ENCODE results near the gene FRA10AC1.

The FRA10AC1 gene

GRCh38 chr10:93656155-93656554, 46.2 kb downstream of the FRA10AC1 start:
- TF ChIP-seq, protein P1, sequence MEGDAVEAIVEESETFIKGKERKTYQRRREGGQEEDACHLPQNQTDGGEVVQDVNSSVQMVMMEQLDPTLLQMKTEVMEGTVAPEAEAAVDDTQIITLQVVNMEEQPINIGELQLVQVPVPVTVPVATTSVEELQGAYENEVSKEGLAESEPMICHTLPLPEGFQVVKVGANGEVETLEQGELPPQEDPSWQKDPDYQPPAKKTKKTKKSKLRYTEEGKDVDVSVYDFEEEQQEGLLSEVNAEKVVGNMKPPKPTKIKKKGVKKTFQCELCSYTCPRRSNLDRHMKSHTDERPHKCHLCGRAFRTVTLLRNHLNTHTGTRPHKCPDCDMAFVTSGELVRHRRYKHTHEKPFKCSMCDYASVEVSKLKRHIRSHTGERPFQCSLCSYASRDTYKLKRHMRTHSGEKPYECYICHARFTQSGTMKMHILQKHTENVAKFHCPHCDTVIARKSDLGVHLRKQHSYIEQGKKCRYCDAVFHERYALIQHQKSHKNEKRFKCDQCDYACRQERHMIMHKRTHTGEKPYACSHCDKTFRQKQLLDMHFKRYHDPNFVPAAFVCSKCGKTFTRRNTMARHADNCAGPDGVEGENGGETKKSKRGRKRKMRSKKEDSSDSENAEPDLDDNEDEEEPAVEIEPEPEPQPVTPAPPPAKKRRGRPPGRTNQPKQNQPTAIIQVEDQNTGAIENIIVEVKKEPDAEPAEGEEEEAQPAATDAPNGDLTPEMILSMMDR (IDR thresholded peaks at IDR 0.05; ENCODE audit: control insufficient read depth, extremely low read depth, insufficient read depth) = no peak
- H3K4me3 ChIP-seq (ENCODE audit: low read depth, low read length) = no peak overlapping the region
- no peak for DNase-seq (ENCODE audit: low read depth)

DNA sequence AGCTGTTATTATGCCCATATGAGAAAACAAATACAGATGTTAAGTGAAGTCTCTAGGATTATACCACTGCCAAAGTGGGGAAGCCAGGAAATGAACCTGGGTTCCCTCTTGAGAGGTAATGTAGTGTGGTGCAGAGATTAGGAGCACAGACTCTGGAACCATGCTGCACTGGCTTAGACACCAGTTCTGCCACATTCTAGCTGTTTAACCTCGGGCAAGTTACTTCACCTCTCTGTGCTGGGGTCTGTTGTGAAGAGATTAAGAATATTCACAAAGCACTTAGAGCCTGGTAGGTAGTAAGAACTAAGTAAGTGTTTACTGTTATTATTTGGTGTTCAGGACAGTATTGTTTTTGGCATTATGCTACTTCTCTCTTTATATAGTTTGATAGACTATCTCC, 48.2 kb downstream of the FRA10AC1 start:
- H3K4me3 ChIP-seq (ENCODE audit: low read depth, low read length) = no peak overlapping the region
- no peak for DNase-seq (ENCODE audit: low read depth)
- TF ChIP-seq, protein P1 (IDR thresholded peaks at IDR 0.05; ENCODE audit: control insufficient read depth, extremely low read depth, insufficient read depth) = no peak

GRCh38 chr10:93652857-93653256, 49.5 kb downstream of the FRA10AC1 start:
- H3K4me3 ChIP-seq (ENCODE audit: low read depth, low read length) = no peak overlapping the region
- no peak for DNase-seq (ENCODE audit: low read depth)
- TF ChIP-seq, protein P1 (IDR thresholded peaks at IDR 0.05; ENCODE audit: control insufficient read depth, extremely low read depth, insufficient read depth) = no peak

DNA sequence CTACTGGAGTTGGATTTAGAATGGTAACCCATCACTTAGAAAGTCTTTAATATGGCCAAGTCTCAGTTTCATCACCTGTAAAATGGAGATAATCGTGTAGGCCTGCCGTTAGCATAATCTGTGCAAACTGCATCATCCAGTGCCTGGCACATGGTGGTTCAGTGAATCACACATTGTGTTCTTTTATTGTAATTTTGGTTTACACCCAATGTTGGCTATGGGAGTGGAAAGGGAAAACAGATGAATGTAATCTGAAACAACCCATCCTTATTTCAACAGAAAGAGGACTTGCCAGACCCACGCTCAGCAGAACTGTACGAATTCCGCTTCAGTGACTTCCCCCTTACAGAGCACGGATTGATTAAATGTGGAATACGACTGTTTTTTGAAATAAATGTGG, 62.6 kb downstream of the FRA10AC1 start:
- TF ChIP-seq, protein P1 (IDR thresholded peaks at IDR 0.05; ENCODE audit: control insufficient read depth, extremely low read depth, insufficient read depth) = no peak
- no peak for DNase-seq (ENCODE audit: low read depth)
- H3K4me3 ChIP-seq (ENCODE audit: low read depth, low read length) = no peak overlapping the region

DNA sequence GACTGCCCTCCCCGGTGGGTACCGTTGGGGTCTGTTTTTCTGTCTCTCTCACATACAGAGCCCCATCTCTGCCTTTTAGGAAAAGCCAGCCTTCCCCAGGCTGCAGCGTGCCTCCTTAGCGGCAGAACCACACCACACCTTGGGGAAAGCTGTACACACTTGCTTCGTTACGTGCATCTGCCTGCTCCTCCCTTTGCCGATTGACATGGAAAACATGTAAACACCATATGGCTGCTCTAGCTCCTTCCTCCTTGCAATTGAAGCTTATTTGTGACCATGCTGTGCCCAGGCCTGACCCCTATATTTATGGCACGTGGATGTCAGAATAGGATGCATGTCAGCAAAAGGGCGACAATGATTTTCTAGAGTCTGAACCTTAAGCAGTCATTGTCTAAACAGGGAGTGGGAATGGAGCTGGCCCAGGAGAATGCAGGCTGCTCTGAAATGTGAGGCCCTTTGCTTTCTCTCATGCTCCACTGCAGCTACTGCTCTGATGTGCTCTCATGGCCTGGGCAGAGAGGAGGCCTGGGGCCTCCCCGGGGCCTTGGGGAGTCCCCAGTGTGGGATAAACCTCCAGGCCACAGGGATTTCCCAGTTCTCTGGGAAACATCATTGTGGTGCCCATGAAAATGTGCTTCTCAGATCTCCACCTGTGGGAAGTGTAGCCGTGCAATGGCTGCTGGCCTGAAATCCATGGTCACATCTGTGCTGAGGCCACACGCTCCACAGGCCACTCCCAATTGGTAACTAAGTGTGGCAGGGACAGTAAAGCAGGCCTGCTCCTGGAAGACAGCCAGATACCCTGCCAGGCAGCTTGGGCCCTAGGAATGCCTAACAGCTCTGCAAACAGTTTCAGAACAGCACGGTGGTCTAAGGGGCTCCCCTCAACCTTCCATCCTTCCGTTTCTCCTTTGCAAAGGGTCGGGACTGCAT, 71.5 kb downstream of the FRA10AC1 start:
- TF ChIP-seq, protein P1 (IDR thresholded peaks at IDR 0.05; ENCODE audit: control insufficient read depth, extremely low read depth, insufficient read depth) = no peak
- no peak overlapping the region for H3K4me3 ChIP-seq (ENCODE audit: low read depth, low read length)
- DNase-seq (ENCODE audit: low read depth) = no peak

DNA sequence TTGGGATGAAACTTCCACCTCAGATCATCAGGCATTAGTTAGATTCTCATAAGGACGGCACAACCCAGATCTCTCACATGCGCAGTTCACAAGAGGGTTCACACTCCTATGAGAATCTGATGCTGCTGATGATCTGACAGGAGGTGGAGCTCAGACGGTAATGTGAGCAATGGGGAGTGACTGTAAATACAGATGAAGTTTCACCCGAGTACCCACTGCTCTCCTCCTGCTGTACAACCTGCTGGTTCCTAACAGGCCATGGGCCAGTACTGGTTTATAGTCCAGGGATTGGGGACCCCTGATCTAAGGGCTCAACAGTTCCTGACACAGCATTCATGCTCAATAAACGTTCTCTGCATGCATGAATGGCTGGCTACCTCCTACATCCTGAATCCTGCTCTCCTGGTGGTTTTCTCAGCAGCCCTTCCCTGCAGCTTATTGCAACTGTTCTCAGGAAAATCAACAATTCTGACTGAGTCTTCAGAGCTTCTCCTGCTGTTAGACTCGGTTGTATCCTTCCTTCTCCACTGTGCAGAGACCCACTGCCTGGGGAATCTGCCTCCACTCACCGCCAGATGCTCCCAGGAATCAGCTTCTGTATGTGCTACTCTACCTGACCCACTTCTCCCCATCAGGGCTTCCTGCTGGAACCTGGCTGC, 72.6 kb downstream of the FRA10AC1 start:
- TF ChIP-seq, protein P1 (IDR thresholded peaks at IDR 0.05; ENCODE audit: control insufficient read depth, extremely low read depth, insufficient read depth) = no peak
- H3K4me3 ChIP-seq (ENCODE audit: low read depth, low read length) = no peak overlapping the region
- no peak for DNase-seq (ENCODE audit: low read depth)
